ENCODE data around the gene PRDM10. TPM values are rescaled to one million over a fixed set of nuclear protein-coding genes. Genes with fewer than 3 reads are reported as not detected.

Gene PRDM10
- polyA plus RNA-seq, 5 donors: 7.9 to 13.5 (median 9.5) TPM

GRCh38 chr11:129946256-129946655 is 56.4 kb downstream of the PRDM10 start:
- DNase-seq: no peak

GRCh38 chr11:129945373-129945772 is 57.3 kb downstream of the PRDM10 start:
- no peak for DNase-seq

- DNase-seq: no peak
Measured at GRCh38 chr11:129944696-129945095, 57.9 kb downstream of the PRDM10 start.

GRCh38 chr11:129943036-129943435 is 59.6 kb downstream of the PRDM10 start:
- DNase-seq: no peak

GRCh38 chr11:129939510-129939909 is 63.1 kb downstream of the PRDM10 start:
- no peak for DNase-seq

- no peak for DNase-seq
Measured at GRCh38 chr11:129938764-129939163, 63.9 kb downstream of the PRDM10 start.

- no peak for DNase-seq
Measured at GRCh38 chr11:129937592-129938238, 64.9 kb downstream of the PRDM10 start.

- DNase-seq: no peak
Measured at GRCh38 chr11:129935723-129936122, 66.9 kb downstream of the PRDM10 start.

- DNase-seq: no peak
Measured at GRCh38 chr11:129933891-129934290, 68.7 kb downstream of the PRDM10 start.

- DNase-seq: no peak
Measured at GRCh38 chr11:129933262-129933661, 69.4 kb downstream of the PRDM10 start.

- no peak for DNase-seq
Measured at GRCh38 chr11:129932381-129933067, 70.1 kb downstream of the PRDM10 start.

GRCh38 chr11:129930743-129931142 is 71.9 kb downstream of the PRDM10 start:
- no peak for DNase-seq

- DNase-seq: no peak
Measured at GRCh38 chr11:129930296-129930695, 72.3 kb downstream of the PRDM10 start.

GRCh38 chr11:129929721-129930120 is 72.9 kb downstream of the PRDM10 start:
- no peak for DNase-seq

GRCh38 chr11:129928923-129929692 is 73.5 kb downstream of the PRDM10 start:
- no peak for DNase-seq

GRCh38 chr11:129922674-129923073 is 80.0 kb downstream of the PRDM10 start:
- DNase-seq: no peak

- DNase-seq: no peak
Measured at GRCh38 chr11:129918361-129918760, 84.3 kb downstream of the PRDM10 start.

- DNase-seq: no peak
Measured at GRCh38 chr11:129917231-129917630, 85.4 kb downstream of the PRDM10 start.

- DNase-seq: no peak
Measured at GRCh38 chr11:129911298-129911697, 91.3 kb downstream of the PRDM10 start.

- no peak for DNase-seq
Measured at GRCh38 chr11:129910360-129910759, 92.3 kb downstream of the PRDM10 start.

- no peak for DNase-seq
Measured at GRCh38 chr11:129905402-129905801, 97.2 kb downstream of the PRDM10 start.

GRCh38 chr11:129896062-129896461 is 106.6 kb downstream of the PRDM10 start:
- no peak for DNase-seq

Measured in right lung (tissue), 5 donors.